AG09319 (cell line): ENCODE results near the gene FAM217A.

Experiments
- DNase-seq: peaks from one replicate; pipeline ENCODE4 v3.0.0-alpha.2; 2010; ENCODE audit warnings: low read depth; ENCODE audit errors: extremely low read depth
- CTCF ChIP-seq: IDR thresholded peaks from 2 replicates; pipeline ENCODE4 v1.5.1; 2011; ENCODE audit warnings: low read depth, mild to moderate bottlenecking, inconsistent platforms, low read length, moderate library complexity

The FAM217A gene

GRCh38 chr6:4030669-4031068 is 48.3 kb downstream of the FAM217A start:
- no peak for DNase-seq

GRCh38 chr6:4029687-4030086 is 49.2 kb downstream of the FAM217A start:
- TF ChIP-seq CTCF: no peak
- DNase-seq: no peak

More at GRCh38 chr6:4030669-4031068, 48.3 kb downstream of the FAM217A start:
- no peak for TF ChIP-seq CTCF

- no peak for TF ChIP-seq CTCF
Measured at GRCh38 chr6:4028051-4028450, 50.9 kb downstream of the FAM217A start.

GRCh38 chr6:4025681-4026080 is 53.3 kb downstream of the FAM217A start:
- no peak for DNase-seq
- TF ChIP-seq CTCF: no peak

More at GRCh38 chr6:4028051-4028450, 50.9 kb downstream of the FAM217A start:
- no peak for DNase-seq

GRCh38 chr6:4023240-4023639 is 55.7 kb downstream of the FAM217A start:
- no peak for TF ChIP-seq CTCF
- DNase-seq: peak; percentile 15

- DNase-seq: no peak
- no peak for TF ChIP-seq CTCF
Measured at GRCh38 chr6:4021854-4022695, 56.9 kb downstream of the FAM217A start.

- TF ChIP-seq CTCF: peak; percentile 25
- peak; percentile 91 for DNase-seq
Measured at GRCh38 chr6:4021133-4021853, 57.6 kb downstream of the FAM217A start.
